Upper lobe of left lung (tissue), 4 donors: ENCODE measurements around the gene MOCS1.

Source experiments
- POLR2A ChIP-seq, 4 donors: fragments of 450-650 bp; IDR thresholded peaks; one replicate each; pipeline ENCODE4 v1.5.1; 2016 to 2017; ENCODE audit warnings: antibody characterized with exemption in 4 of 4, mild to moderate bottlenecking in 2 of 4
- POLR2AphosphoS5 ChIP-seq, 2 donors: sonication (generic); formaldehyde crosslinking; IDR thresholded peaks; one replicate each; pipeline ENCODE4 v1.5.1; 2017; ENCODE audit warnings: antibody characterized with exemption in 2 of 2

GRCh38 chr6:39870950-39871349 lies 63.3 kb downstream of the MOCS1 start:
- TF ChIP-seq POLR2A (IDR thresholded peaks at IDR 0.05) (no peak), POLR2AphosphoS5 (IDR thresholded peaks at IDR 0.05) (no peak)
